ENCODE data around the gene MBLAC1. TPM values are rescaled to one million over a fixed set of nuclear protein-coding genes. Genes with fewer than 3 reads are reported as not detected.
"Not testable (repeated sequence)": the region's sequence is repeated elsewhere in the genome, so short reads cannot be mapped to it uniquely, and the experiment has no call there.

The MBLAC1 gene
- total RNA-seq, 3 donors from 2014 or later, result 2.5 to 4.9 (median 3.2) TPM

GRCh38 chr7:100128637-100128963, 1.8 kb downstream of the MBLAC1 start:
- no peak for DNase-seq
- intact Hi-C loops (cut with DNase I, micrococcal nuclease), result no loop called here
- Histone ChIP-seq H3K9me3 (no peaks in the 10 kb centered on the region), H3K4me3 (no peak overlapping the region), H3K36me3 (ENCODE audit: low read depth) (no peaks in the 10 kb centered on the region), H3K4me1 (ENCODE audit: low read depth) (peaks cover 44% of the 10 kb centered on the region)
- no peak for ATAC-seq
- TF ChIP-seq, protein P1, sequence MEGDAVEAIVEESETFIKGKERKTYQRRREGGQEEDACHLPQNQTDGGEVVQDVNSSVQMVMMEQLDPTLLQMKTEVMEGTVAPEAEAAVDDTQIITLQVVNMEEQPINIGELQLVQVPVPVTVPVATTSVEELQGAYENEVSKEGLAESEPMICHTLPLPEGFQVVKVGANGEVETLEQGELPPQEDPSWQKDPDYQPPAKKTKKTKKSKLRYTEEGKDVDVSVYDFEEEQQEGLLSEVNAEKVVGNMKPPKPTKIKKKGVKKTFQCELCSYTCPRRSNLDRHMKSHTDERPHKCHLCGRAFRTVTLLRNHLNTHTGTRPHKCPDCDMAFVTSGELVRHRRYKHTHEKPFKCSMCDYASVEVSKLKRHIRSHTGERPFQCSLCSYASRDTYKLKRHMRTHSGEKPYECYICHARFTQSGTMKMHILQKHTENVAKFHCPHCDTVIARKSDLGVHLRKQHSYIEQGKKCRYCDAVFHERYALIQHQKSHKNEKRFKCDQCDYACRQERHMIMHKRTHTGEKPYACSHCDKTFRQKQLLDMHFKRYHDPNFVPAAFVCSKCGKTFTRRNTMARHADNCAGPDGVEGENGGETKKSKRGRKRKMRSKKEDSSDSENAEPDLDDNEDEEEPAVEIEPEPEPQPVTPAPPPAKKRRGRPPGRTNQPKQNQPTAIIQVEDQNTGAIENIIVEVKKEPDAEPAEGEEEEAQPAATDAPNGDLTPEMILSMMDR (IDR thresholded peaks at IDR 0.05), result no peak

DNA sequence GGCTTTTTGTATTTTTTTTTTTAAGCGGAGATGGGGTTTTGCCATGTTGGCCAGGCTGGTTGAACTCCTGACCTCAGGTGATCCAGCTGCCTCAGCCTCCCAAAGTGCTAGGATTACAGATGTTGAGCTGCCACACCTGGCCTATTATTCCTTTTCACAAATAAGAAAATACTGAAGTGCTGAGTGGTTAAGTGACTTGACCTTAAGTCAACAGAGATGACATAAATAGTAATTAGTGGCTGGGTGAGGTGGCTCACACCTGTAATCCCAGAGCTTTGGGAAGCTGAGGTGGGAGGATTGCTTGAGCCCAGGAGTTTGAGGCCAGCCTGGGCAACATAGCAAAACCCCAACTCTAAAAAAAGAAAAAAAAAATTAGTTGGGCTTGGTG, 3.4 kb downstream of the MBLAC1 start:
- H3K4me1 ChIP-seq (ENCODE audit: low read depth), result peaks cover 29% of the 10 kb centered on the region
- DNase-seq; H3K4me3 ChIP-seq; ATAC-seq; H3K36me3 ChIP-seq (ENCODE audit: low read depth); H3K9me3 ChIP-seq: not testable (repeated sequence)
- intact Hi-C loops (cut with DNase I, micrococcal nuclease), result loop anchor here (5.0 to 10.0 kb wide), 3 partner anchors 82 to 297 kb away; partner anchors contain the start of genes MEPCE (in 1 of the 2), PVRIG (in 1 of the 2) and ZCWPW1 (in 1 of the 2)

DNA sequence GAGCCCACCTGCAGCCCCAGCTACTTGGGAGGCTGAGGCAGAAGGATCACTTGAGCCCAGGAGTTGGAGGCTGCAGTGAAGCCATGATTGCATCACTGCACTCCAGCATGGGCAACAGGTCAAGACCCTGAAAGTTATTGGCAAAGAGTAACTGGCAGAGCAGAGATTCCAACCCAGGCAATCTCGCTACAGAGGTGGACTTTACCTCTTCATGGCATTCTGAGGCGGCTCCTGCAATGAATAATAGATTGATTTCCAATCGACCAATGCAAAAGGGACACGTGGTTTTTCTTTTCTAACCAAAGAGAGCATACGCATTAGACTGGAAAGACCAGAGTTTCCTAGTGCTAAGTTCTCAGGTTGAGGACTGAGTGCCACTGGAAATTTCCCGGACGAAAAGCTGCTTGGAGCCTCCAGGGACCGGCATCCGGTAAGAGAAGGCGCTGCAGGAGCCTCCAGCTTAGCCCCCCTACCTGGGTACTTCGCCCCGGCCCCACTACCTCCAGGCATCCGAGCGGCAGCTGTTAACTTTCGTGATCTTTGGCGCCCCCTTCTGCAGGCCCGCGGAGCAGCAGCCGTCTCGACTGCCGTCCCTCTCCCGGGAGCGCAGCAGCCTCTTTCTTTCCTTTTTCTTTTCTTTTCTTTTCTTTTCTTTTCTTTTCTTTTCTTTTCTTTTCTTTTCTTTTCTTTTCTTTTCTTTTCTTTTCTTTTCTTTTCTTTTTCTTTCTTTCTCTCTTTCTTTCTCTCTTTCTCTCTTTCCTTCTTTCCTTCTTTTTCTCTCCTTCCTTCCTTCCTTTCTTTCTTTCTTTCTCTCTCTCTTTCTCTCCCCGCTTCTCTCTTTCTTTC, 4.1 kb downstream of the MBLAC1 start:
- ATAC-seq (peak; percentile 37), DNase-seq (peak; percentile 83 to 93 (median 92))
- Histone ChIP-seq H3K9me3 (no peaks in the 10 kb centered on the region), H3K4me1 (ENCODE audit: low read depth) (peaks cover 24% of the 10 kb centered on the region), H3K36me3 (ENCODE audit: low read depth) (no peaks in the 10 kb centered on the region), H3K4me3 (no peak overlapping the region)
- intact Hi-C loops (cut with DNase I, micrococcal nuclease), result loop anchor here (5.0 to 10.0 kb wide), 3 partner anchors 81 to 296 kb away; partner anchors contain the start of genes MEPCE (in 1 of the 2), PVRIG (in 1 of the 2) and ZCWPW1 (in 1 of the 2)
- TF ChIP-seq, protein P1 (IDR thresholded peaks at IDR 0.05), result peak; percentile 88

- Histone ChIP-seq H3K36me3 (ENCODE audit: low read depth) (no peaks in the 10 kb centered on the region), H3K4me3 (no peak overlapping the region), H3K4me1 (ENCODE audit: low read depth) (peaks cover 25% of the 10 kb centered on the region), H3K9me3 (no peaks in the 10 kb centered on the region)
- ATAC-seq (no peak), DNase-seq (peak in 1 of 3 donors; percentile 46)
- intact Hi-C loops (cut with DNase I, micrococcal nuclease), result loop anchor here (5.0 to 10.0 kb wide), 3 partner anchors 80 to 295 kb away; partner anchors contain the start of genes MEPCE (in 1 of the 2), PVRIG (in 1 of the 2) and ZCWPW1 (in 1 of the 2)
- TF ChIP-seq, protein P1 (IDR thresholded peaks at IDR 0.05), result no peak
Observed at GRCh38 chr7:100132126-100132525, 5.4 kb downstream of the MBLAC1 start.

DNA sequence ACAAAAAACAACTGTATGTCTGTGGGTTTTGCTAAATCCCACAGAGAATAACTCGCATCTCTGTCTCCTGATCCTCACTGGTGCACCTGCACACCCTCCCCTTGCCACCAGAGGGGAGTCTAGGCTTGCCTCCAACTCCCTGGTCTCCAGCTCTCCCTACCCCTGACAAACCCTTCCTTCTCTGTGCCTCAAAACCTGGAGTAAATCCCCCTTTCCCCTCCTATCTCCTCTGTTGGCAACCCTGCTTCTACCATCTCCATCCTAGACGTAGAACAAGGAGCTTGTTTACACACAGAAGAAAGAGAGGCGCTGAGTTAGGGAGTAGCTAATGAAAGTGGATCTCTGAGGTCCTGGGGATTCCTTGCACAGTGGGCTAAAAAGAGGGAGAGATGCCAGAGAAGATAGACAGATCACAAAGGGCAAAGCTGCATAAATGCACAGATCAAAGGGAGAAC, 6.0 kb downstream of the MBLAC1 start:
- DNase-seq, result peak; percentile 66 to 84 (median 80)
- Histone ChIP-seq H3K9me3 (no peaks in the 10 kb centered on the region), H3K36me3 (ENCODE audit: low read depth) (no peaks in the 10 kb centered on the region), H3K4me3 (no peak overlapping the region), H3K4me1 (ENCODE audit: low read depth) (peaks cover 25% of the 10 kb centered on the region)
- TF ChIP-seq, protein P1 (IDR thresholded peaks at IDR 0.05), result peak; percentile 54
- peak; percentile 81 for ATAC-seq
- intact Hi-C loops (cut with DNase I, micrococcal nuclease), result loop anchor here (5.0 to 10.0 kb wide), 3 partner anchors 80 to 295 kb away; partner anchors contain the start of genes MEPCE (in 1 of the 2), PVRIG (in 1 of the 2) and ZCWPW1 (in 1 of the 2)

Measured in mucosa of descending colon (tissue), 3 donors.